Head of caudate nucleus (tissue), 42 donors: ENCODE results near the gene PRAMEF11.

ENCODE experiments used
- DNase-seq, 42 donors: peaks; one replicate each; pipeline versions ENCODE4 v3.0.0 to v3.0.0-alpha.2; 2020 to 2021; ENCODE audit warnings: mixed read lengths in 7 of 42
- intact Hi-C: fragments of 100-400 bp; cut with DNase I; formaldehyde crosslinking; loops from one replicate; pipeline ENCODE4 v1.15.0; 2022

Gene PRAMEF11

GRCh38 chr1:12776801-12777557 is 54.2 kb downstream of the PRAMEF11 start:
- intact Hi-C loops: no loop called here
- no peak for DNase-seq

GRCh38 chr1:12775443-12775842 is 55.8 kb downstream of the PRAMEF11 start:
- intact Hi-C loops: no loop called here
- no peak for DNase-seq

DNA sequence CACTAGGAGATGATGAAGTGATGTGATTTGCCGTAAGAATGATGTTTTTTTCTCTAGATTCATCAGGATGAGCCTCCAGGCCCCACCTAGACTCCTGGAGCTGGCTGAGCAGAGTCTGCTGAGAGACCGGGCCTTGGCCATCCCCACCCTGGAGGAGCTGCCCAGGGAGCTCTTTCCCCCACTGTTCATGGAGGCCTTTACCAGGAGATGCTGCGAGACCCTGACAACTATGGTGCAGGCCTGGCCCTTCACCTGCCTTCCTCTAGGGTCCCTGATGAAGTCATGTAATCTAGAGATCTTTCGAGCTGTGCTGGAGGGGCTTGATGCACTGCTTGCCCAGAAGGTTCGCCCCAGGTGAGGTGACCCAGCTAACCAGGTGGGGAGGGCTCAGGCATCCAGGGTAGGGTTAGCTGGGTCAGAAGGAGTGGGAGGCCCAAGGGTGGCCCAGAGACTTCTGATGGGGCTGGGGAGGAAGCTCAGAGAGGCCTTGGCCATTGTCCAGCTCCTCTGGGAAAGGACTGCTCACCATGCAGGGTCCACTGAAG is 56.3 kb downstream of the PRAMEF11 start:
- intact Hi-C loops: no loop called here
- no peak for DNase-seq
